IPS DF 4.7 (cell line): ENCODE data around the gene KCNK7.
"Not testable (repeated sequence)": the region's sequence is repeated elsewhere in the genome, so short reads cannot be mapped to it uniquely, and the experiment has no call there.

Experiments used
- DNase-seq: peaks from one replicate; pipeline ENCODE4 v3.0.0-alpha.2; 2013; ENCODE audit warnings: low spot score; ENCODE audit errors: extremely low read depth

Gene KCNK7, protein sequence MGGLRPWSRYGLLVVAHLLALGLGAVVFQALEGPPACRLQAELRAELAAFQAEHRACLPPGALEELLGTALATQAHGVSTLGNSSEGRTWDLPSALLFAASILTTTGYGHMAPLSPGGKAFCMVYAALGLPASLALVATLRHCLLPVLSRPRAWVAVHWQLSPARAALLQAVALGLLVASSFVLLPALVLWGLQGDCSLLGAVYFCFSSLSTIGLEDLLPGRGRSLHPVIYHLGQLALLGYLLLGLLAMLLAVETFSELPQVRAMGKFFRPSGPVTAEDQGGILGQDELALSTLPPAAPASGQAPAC

DNA sequence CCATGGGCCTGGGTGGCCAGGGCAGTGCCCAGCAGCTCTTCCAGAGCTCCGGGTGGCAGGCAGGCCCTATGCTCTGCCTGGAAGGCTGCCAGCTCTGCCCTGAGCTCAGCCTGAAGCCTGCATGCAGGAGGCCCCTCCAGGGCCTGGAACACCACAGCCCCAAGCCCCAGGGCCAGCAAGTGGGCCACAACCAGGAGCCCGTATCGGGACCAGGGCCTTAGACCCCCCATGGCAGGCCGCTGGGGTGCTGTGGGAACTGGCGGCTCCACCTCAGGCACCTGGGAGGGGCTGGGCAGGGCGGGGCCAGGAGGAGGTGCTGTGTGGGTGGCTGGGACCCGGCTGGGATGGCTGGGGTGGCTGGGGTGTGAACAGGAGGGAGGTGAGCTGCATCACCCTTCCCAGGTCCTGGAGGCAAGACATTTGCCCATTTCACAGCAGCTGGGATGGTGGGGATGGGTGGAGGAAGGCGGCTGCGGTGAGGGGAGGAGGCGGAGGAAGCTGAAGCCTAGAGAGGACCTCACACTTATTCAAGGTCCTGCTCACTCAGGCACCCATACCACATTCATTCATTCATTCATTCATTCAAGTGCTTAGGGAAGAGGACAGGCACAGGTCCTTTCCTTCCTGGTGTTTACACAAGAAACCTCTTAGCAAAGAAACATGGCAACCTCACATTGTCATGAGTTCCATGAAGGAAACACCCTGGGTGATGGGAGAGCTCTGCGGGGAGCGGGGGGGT lies at the start of gene KCNK7:
KCNK7 (minus strand) TSS at position 258 of the 739 bp plus-strand sequence; CDS start at position 230, 28 bp downstream.
- no peak for DNase-seq

DNA sequence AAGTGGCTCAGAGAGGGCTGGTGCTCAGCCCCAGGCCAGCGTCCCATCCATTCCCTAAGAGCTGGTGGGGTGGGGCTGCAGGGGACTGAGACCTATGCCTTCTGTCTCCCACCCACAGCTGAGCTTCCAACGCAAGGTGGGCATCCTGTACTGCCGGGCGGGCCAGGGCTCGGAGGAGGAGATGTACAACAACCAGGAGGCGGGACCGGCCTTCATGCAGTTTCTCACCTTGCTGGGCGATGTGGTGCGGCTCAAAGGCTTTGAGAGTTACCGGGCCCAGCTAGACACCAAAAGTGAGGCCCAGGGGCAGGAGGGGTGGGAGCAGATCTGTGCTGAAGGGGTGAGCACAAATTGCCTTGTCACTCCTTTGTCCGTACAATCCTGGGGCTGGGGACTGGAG lies 49.2 kb upstream of the KCNK7 start:
- DNase-seq, result no peak

DNA sequence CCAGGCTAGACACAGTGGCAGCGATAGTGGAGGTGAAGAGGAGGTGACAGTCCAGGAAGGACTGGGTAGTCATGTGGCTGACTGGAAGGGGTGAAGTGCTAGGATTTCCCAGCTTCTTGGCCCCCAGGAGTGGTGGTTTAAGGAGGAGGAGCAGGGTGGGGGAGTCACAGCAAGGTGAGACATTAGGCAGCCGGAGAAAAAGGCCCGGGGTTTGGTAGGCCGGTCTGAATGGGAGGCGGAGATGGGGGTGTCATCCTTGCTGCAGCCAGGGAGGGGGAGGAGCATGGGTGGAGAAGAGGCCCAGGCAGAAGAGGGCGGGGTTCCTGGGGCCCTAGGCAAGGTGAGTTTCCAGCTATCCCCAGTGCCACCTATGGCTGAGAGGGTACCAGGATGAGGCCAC lies 48.4 kb upstream of the KCNK7 start:
- no peak for DNase-seq

DNA sequence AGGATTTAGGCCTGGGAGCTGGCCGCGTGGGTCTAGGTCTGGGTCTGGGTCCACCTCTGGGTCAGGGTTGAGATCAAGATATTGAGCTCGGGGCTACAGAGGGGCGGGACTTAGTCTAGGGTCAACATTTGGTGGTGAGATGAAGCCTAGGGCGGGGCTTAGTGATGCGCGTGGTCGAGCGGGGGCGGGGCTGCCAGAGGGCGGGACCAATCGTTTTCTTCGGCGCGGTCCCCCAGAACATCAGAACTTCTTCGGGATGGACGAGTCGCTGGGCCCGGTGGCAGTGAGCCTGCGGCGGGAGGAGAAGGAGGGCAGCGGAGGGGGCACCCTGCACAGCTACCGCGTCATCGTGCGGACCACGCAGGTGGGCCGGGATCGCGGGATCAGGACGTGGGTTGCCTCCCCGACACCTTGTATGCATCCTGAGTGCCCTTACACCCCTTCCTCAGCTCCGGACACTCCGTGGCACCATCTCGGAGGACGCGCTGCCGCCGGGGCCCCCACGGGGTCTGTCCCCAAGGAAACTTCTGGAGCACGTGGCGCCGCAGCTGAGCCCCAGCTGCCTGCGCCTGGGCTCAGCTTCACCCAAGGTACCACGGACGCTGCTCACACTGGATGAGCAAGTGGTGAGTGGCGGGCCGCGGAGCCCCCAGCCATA lies 46.5 kb upstream of the KCNK7 start:
- DNase-seq, result no peak

DNA sequence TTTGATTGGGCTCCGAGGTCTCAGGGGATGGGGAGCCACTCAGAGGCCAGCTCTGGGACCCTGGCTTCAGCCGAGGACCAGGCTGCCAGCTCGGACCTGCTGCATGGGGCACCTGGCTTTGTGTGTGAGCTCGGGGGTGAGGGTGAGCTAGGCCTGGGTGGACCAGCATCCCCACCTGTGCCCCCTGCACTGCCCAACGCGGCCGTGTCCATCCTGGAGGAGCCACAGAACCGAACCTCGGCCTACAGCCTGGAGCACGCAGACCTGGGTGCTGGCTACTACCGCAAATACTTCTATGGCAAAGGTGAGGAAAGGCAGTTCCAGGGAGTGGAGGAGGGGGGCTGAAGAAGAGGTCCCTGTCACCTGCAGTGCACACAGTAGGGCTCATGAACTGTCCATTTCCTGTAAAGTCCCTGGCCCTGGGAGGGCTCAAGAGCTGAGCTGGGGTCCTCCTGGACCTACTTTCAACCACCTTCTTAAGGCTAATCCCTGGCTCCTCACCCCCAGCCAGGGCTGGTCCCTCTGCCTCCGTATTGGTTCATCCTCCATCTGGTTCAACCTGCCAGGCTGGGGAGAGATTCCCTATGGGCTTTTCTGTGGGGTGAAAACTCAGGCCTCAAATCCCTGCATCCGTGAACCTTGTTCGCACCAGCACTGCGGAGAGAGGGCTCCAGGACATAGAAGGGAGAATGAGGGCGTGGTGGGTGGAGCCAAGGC lies 45.9 kb upstream of the KCNK7 start:
- DNase-seq, result no peak

DNA sequence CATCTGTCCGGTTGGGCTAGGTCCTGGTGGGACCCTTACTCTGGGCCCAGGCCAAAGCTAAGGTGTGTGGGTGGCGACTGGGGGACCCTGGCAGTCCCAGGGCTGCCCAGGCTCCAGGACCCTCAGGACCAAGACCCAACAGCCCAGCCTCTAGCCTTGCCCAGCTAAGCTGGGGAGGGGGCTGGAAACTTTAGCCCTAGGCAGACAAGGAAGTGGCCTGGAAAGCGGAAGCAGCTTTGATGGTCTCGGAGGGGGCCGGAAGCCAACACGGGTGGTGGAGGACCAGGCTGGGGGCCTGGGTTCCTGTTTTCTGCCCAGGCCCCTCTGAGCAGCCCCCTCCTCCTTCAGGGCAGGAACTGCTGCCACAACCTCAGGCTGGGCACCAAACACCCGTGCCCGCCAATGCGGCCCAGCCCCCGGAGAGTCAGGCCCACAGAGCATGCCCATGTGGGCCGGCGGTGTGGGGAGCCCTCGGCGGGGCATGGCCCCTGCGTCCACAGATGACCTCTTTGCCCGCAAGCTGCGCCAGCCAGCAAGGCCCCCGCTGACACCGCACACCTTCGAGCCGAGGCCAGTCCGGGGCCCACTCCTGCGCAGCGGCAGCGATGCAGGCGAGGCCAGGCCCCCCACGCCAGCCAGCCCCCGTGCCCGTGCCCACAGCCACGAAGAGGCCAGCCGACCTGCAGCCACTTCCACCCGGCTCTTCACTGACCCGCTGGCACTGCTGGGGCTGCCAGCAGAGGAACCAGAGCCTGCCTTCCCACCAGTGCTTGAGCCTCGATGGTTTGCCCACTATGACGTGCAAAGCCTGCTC lies 45.1 kb upstream of the KCNK7 start:
- no peak for DNase-seq

DNA sequence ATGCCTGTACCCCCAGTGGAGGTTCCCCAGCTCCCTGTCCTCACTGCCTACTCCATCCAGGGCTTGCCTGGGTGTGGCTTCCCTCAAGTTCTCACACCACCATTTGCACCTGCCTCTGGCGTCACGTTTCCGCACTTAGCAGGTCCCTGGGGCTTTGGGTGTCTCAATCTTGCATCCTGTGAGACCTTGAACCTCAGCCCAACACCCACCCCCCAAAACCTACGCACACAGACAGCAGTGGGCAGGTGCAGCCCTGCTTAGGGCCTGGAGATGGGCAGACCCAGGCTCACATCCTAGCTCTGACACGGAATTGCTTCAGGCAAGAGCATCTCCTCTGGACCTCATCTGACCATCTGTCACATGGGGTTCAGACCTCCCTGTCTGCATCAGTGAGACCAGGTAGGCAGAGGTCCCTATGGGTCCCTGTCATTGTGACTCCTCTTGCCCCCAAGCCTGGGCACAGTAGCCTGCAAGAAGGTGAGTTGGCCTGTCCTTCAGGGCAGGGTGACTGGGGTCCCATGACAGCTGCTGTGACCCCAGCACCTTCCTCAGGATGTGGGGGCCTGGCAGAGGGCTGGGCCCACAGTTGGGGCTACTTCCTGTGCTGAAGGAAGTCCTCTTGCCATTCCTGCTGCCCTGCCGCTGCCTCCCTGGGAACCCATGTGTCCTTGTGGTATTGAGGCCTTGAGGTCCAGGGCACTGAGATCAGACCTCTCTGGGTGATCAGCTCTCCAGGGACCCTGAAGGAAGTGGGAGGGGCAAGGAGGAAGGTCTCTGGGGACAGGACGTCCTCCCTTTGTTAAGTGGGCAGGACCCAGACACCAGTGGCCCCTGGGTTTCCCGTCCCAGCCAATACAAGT lies 44.3 kb upstream of the KCNK7 start:
- no peak for DNase-seq

DNA sequence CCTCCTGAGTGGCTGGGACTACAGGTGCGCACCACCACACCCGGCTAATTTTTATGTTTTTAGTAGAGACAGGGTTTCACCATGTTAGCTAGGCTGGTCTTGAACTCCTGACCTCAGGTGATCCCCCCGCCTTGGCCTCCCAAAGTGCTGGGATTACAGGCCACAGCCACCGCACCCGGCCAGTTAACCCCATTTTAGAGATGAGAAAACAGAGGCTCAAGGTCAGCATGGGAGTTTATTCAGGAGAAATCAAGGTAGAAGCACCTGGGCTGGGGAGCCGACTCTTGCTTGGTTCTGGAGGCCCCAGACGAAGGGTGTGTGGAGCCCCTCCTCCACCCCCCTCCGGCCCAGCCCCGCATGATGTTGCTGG lies 43.6 kb upstream of the KCNK7 start:
- DNase-seq, result not testable (repeated sequence)

DNA sequence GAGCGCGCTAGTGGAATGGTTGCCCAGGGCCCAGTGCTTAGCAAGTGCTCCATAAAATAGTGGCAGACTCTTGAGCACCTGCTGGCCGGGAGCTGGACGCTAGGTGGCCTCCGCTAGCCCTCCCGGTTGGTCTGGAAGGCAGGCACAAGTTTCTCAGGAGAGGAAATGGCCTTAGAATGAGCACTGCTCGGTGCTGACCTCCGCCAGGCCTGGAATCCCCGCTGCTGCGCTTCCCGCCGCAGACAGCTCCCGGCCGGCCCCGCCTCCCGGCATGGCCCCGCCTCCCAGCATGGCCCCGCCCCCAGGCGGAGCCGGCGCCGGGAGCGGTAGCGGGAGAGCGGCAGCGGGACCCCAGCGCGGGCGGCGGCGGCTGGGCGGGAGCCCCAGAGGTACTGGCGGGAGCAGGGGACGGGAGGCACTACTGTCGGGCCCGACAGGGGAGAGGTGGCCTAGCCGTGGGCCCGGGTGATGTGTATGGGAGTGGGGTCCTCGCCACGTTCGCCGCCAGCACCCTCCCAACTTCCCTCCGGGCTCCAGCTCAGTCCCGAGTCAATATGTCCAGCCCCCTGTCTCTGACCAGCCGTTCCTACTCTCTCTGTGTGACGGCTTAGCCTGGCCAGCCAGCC lies 42.3 kb upstream of the KCNK7 start, which contains the start of gene SIPA1:
SIPA1 (plus strand) TSS at position 308 of the 626 bp plus-strand sequence. CDS start 2,821 bp downstream, outside the sequence.
- no peak for DNase-seq

DNA sequence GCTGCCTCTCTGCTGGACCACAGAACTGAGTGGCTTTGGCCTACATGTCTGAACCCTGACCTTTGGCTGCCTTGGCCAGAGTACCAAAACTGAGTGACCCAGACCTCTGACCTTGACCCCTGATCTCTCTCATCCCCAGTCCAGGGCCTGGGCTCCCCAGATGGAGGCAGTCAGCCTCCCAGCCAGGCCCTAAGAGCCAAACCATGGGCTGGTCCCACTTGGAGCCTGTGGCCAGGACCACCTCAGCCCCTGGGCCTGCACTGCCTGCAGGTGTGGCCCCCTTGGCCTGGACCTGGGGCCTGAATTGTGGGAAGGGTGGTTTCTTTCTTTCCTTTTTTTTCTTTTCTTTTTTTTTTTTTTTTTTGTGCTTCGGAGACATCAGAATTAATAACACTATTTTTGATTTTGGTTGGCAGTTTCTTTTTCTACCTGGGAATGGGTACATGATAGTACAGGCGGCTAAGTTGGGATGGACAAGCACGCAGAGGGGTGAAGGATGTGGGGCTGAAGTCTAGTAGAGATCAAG lies 41.5 kb upstream of the KCNK7 start:
- DNase-seq, result no peak

DNA sequence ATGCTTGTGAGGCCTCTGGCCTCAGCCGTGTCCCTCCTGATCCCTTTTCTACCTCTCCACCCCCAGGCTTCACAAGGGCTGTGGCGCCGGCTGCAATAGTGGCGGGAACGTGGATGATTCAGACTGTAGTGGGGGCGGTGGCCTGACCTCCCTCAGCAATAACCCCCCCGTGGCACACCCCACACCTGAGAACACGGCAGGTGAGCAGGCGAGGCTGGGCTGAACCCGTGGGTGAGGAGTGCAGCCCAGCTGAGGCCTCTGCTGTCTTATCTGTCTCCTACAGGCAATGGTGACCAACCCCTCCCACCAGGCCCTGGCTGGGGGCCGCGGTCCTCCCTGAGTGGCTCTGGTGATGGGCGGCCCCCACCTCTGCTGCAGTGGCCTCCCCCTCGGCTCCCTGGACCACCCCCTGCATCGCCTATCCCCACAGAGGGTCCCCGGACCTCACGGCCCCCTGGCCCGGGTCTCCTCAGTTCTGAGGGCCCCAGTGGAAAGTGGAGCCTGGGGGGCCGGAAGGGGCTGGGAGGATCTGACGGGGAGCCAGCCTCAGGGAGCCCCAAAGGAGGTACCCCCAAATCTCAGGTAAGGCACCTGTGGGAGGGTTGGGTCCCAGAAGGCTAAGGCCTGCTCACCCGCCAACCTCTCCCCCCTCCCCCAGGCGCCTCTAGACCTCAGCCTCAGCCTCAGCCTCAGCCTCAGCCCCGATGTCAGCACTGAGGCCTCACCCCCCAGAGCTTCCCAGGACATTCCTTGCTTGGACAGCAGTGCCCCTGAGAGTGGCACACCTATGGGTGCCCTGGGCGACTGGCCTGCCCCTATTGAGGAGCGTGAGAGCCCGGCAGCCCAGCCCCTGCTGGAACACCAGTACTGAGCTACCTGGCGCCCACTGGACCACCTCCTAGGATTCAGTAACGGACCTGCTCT lies 40.8 kb upstream of the KCNK7 start:
- DNase-seq, result no peak

DNA sequence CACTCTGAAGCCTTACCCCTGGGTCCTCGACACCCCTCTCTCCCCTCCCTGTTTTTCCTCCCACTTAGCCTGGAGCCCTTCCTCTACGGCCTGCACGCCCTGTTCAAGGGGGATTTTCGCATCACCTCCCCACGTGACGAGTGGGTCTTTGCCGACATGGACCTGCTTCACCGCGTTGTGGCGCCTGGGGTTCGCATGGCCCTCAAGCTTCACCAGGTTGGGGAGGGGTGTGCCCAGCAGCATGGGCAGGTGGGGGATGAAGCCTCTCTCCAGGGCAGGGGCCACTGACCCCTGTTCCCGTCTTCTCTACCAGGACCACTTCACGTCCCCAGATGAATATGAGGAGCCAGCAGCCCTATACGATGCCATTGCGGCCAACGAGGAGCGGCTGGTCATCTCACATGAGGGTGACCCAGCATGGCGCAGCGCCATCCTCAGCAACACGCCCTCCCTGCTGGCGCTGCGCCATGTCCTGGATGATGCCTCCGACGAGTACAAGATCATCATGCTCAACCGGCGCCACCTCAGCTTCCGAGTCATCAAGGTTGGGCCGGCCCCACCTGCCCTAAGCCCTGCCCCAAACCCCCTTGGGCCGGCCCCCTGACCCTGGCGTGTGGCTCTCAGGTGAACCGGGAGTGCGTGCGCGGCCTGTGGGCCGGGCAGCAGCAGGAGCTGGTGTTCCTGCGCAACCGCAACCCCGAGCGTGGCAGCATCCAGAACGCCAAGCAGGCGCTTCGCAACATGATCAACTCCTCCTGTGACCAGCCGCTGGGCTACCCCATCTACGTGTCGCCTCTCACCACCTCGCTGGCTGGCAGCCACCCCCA lies 39.5 kb upstream of the KCNK7 start:
- no peak for DNase-seq

DNA sequence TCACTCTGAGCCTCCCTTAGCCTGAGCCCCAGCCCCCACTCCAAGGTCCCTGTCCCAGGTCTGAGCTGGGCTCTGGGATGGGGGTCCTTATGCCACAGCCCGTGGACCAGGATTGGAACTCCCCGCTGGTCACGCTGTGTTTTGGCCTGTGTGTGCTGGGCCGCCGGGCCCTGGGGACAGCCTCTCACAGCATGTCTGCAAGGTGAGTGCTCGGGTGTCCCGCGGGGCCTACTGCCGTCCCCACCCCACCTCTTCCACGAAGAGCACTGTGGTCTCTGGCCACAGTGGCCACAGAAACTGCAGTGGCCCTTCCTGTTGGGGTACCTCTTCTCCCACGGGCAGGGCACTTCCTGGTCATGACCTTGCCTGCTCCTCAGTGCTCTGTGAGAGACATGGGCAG lies 38.8 kb upstream of the KCNK7 start:
- no peak for DNase-seq

DNA sequence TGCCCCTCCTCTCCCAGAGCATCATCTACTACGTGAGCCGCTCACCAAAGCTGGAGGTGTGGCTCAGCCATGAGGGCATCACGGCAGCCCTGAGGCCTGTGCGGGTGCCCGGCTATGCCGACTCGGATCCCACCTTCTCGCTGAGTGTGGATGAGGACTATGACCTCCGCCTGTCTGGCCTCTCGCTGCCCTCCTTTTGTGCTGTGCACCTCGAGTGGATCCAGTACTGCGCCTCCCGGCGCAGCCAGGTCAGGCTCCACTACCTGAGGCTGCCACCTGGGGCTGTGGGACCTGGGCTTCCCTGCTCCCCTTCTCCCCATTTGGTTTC lies 38.5 kb upstream of the KCNK7 start:
- no peak for DNase-seq

DNA sequence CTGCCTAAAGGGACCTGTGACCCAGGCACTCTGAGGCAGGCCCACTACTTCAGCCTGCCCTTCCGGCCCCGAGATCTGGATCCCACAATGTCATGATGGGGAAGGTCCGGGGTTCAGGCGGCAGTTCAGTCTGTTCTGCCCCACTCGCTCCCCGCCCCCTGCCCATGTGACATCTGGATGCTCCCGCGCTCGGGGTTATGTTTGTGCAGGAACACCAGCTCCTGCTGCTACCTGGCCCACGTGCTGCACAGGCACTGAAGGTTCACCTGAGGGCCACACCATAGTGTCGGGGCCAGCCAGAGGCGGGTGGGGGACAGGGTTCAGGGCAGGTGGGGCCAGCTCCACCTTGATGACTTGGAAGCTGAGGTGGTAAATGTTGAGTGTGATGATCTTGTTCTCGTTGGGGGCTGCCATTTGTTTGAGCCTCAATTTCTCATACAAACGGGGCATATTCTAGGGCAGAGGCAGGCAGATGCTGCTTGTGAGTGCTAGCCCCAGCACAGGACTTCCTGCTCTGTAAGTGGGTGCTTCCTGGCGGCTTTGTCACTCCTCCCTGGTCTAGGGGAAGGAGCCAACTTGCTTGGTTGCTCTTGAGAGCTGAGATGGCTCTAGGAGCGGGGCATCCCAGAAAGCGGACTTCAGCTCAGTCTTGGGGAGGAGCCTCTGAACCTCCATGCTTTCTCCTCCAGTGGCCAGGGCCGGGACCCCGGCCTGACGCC lies 37.9 kb upstream of the KCNK7 start:
- no peak for DNase-seq

DNA sequence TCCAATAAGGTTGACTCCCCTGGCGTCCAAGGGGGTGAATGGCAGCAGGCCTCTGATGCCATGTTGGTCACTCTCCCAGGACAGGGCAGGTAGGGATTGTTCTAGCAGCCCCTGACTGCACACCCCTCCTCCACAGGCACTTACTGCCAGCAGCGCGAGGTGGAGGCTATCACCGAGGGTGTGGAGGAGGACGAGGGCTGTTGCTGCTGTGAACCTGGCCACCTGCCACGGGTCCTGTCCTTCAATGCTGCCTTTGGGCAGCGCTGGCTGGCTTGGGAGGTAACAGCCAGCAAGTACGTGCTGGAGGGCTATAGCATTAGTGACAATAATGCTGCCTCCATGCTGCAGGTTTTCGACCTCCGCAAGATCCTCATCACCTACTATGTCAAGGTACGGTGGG lies 34.6 kb upstream of the KCNK7 start:
- no peak for DNase-seq

DNA sequence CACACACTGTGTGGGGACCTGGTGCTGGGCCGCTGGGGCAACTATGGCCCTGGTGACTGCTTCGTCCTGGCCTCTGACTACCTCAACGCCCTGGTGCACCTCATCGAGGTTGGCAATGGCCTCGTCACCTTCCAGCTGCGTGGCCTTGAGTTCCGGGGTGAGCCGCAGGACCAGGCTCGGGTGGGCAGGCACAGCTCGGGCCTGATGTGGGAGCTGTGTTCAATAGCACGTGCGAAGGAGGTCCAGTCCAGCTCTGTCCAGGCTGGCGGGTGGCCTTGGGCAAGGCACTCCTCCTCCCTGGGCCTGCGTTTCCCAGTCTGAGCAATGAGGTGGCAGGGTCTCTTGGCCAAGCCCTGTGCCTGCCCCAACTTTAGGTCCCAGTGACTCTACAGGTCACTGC lies 34.0 kb upstream of the KCNK7 start:
- DNase-seq, result no peak
